ENCODE measurements around the gene FHL3. TPM values are rescaled to one million over a fixed set of nuclear protein-coding genes. Genes with fewer than 3 reads are reported as not detected.
A peak's percentile ranks its signal among the peaks of the same experiment; 100 is the strongest.

The FHL3 gene
- total and polyA plus RNA-seq, 9 of the 15 experiments (the other 6 are each of a cell fraction or from before 2014, with no cell fraction given), result 6.1 to 144 (median 34.1) TPM

GRCh38 chr1:38037221-38037939 is 32.1 kb upstream of the FHL3 start:
- H3K4me2 ChIP-seq (ENCODE audit: insufficient read depth, low read length), result peak overlapping the region; percentile 33
- H3K79me2 ChIP-seq (ENCODE audit: control insufficient read depth, insufficient read depth, low read length), result no peaks in the 10 kb centered on the region
- H3K27me3 ChIP-seq (ENCODE audit: control insufficient read depth in 2 of 2, insufficient read depth in 2 of 2, low read length in 2 of 2), result peaks cover 12 to 22% of the 10 kb centered on the region in 2 experiments; a peak in 4 of 5 replicates
- POLR2A ChIA-PET, result interaction anchor here (0.5 to 1.7 kb wide), 5 partner anchors 8 to 258 kb away, joined by 3 to 6 read pairs (median 4); no protein-coding TSS in a partner anchor
- no TSS peak for BruUV-seq (replicated peaks)
- 1% methylated on average over 5 of the region's 5 CpGs for WGBS (ENCODE audit: insufficient coverage, low coverage, missing lambda C conversion rate)
- DNase-seq (ENCODE audit: extremely low read depth in 1 of 4, low spot score in 3 of 4) (peak; percentile 60 to 75 (median 66)), FAIRE-seq (peak; percentile 82), ATAC-seq (peak; percentile 81)
- no peak overlapping the region for H3K4me3 ChIP-seq
- H3K36me3 ChIP-seq (ENCODE audit: control insufficient read depth, insufficient read depth, low read length), result no peaks in the 10 kb centered on the region
- no peak overlapping the region for H2AFZ ChIP-seq (ENCODE audit: low read depth, low read length)
- no peak overlapping the region for H3K27ac ChIP-seq (ENCODE audit: extremely low read depth, low read depth, low read length)
- in situ Hi-C loops (cut with MboI), result loop anchor here (25.0 kb wide), 1 partner anchor 550 kb away; no protein-coding TSS in a partner anchor
- H3K9me3 ChIP-seq (replicated peaks; ENCODE audit: control insufficient read depth, insufficient read depth, low read depth, low read length), result no peaks in the 10 kb centered on the region
- peaks cover 7% of the 10 kb centered on the region; the same call in 1 of the 2 replicates for H4K20me1 ChIP-seq (replicated peaks; ENCODE audit: control insufficient read depth, insufficient read depth, low read length)
- no peaks in the 10 kb centered on the region for H3K9me1 ChIP-seq (ENCODE audit: control insufficient read depth, insufficient read depth, low read length)
- no peak overlapping the region for H3K9ac ChIP-seq (ENCODE audit: insufficient read depth in 1 of 2, low read depth in 2 of 2, low read length in 2 of 2)
- intact Hi-C loops (cut with micrococcal nuclease), result loop anchor here (5.0 to 10.0 kb wide), 4 partner anchors 35 to 800 kb away; no protein-coding TSS in a partner anchor
- peaks cover 6 to 9% of the 10 kb centered on the region in 2 experiments; a peak in 4 of 5 replicates for H3K4me1 ChIP-seq (replicated peaks in 1 of 2; ENCODE audit: control insufficient read depth in 2 of 2, insufficient read depth in 2 of 2, low read length in 2 of 2)
- CTCF ChIA-PET (ENCODE audit: low intra/inter-chr PET ratio), result no interaction called here
- TF ChIP-seq CTCF (IDR thresholded peaks at IDR 0.05 in 2 of 3, conservative IDR thresholded peaks at IDR 0.05 in 1 of 3; ENCODE audit: insufficient read depth in 2 of 3, low read depth in 1 of 3, low read length in 3 of 3) (peak; percentile 69 to 80 (median 70)), VEZF1 (CRISPR knock-in tag; IDR thresholded peaks at IDR 0.05) (peak; percentile 87), SMARCA4 (IDR thresholded peaks at IDR 0.05) (peak; percentile 22; the same call in 1 of the 2 replicates), DIDO1 (tag; IDR thresholded peaks at IDR 0.05; ENCODE audit: low read depth) (peak; percentile 57; the same call in 1 of the 2 replicates), KLF16 (IDR thresholded peaks at IDR 0.05) (peak; percentile 44; the same call in 1 of the 2 replicates), RCOR1 (IDR thresholded peaks at IDR 0.05; ENCODE audit: borderline replicate concordance in 1 of 2, low read depth in 2 of 2, low read length in 2 of 2) (peak; percentile 21 to 77; a peak in 1 of 4 replicates), REST (IDR thresholded peaks at IDR 0.05; ENCODE audit: borderline replicate concordance) (peak; percentile 58), REST (CRISPR knock-in tag; IDR thresholded peaks at IDR 0.05; ENCODE audit: low read depth) (no peak)
